ENCODE results near the gene B3GNT3. TPM values are rescaled to one million over a fixed set of nuclear protein-coding genes. Genes with fewer than 3 reads are reported as not detected.

B3GNT3 gene
- total RNA-seq, 2 experiments from 2014 or later = 0.75 to 0.95 TPM

Other genes with a start within 250 kb of the B3GNT3 start
- 10 to 100 TPM; 51.2 to 64.3 TPM for gene COLGALT1, start 239.5 kb upstream of the B3GNT3 start, total RNA-seq
- gene UNC13A, start 106.8 kb upstream of the B3GNT3 start, total RNA-seq = under 1 TPM; 0.02 to 0.04 TPM
- 10 to 100 TPM; 57.6 to 79.3 TPM for gene MAP1S, start 75.7 kb upstream of the B3GNT3 start, total RNA-seq
- 10 to 100 TPM; 50.5 to 51.8 TPM for gene FCHO1, start 43.7 kb upstream of the B3GNT3 start, total RNA-seq
- gene INSL3, start 26.4 kb downstream of the B3GNT3 start, total RNA-seq = 1 to 10 TPM; 6.9 to 9.7 TPM
- 100 to 1,000 TPM; 174 to 180 TPM for gene JAK3, start 52.8 kb downstream of the B3GNT3 start, total RNA-seq
- 1,000 to 10,000 TPM; 3,109 to 3,329 TPM for gene RPL18A, start 64.8 kb downstream of the B3GNT3 start, total RNA-seq
- gene SLC5A5, start 76.8 kb downstream of the B3GNT3 start, total RNA-seq = 1 to 10 TPM; 1.0 to 1.3 TPM
- gene CCDC124, start 137.9 kb downstream of the B3GNT3 start, total RNA-seq = 100 to 1,000 TPM in 1 of 2 experiments, 10 to 100 TPM in 1; 99.3 to 131 TPM
- gene KCNN1, start 172.0 kb downstream of the B3GNT3 start, total RNA-seq = under 1 TPM in 1 of 2 experiments, not detected in 1; 0.05 TPM
- 10 to 100 TPM; 13.5 to 21.7 TPM for gene ARRDC2, start 213.0 kb downstream of the B3GNT3 start, total RNA-seq